HepG2 (cell line): ENCODE data around the gene KATNB1. TPM values are rescaled to one million over a fixed set of nuclear protein-coding genes. Genes with fewer than 3 reads are reported as not detected.

Experiments
- ERF ChIP-seq: IDR thresholded peaks from 2 replicates; pipeline ENCODE4 v1.6.1; 2018; ENCODE audit warnings: missing biosample characterization, missing genetic modification reagents
- NONO ChIP-seq, 2 experiments: fragments of 450-650 bp in 1 of 2; sonication (generic) in 1 of 2; formaldehyde crosslinking in 1 of 2; IDR thresholded peaks in 1 of 2; conservative IDR thresholded peaks in 1 of 2; 2 replicates each; pipeline versions ENCODE4 v1.6.1 to v1.8.0; 2017 to 2022; ENCODE audit warnings: mild to moderate bottlenecking in 1 of 2, missing genetic modification reagents in 1 of 2, moderate library complexity in 1 of 2
- REST ChIP-seq, 2 experiments: IDR thresholded peaks; 2 replicates each; pipeline ENCODE4 v1.6.1; 2011 to 2012; ENCODE audit warnings: low read length in 2 of 2, borderline replicate concordance in 1 of 2, low read depth in 1 of 2, mild to moderate bottlenecking in 1 of 2, moderate library complexity in 1 of 2
- THAP7 ChIP-seq: sonication (generic); formaldehyde crosslinking; IDR thresholded peaks from 2 replicates; pipeline ENCODE4 v1.8.1; 2023; ENCODE audit warnings: mild to moderate bottlenecking, missing genetic modification reagents
- ZNF407 ChIP-seq: sonication (generic); formaldehyde crosslinking; IDR thresholded peaks from one replicate; pipeline ENCODE4 v1.5.1; 2020; ENCODE audit warnings: mild to moderate bottlenecking, missing genetic modification reagents; ENCODE audit errors: not compliant biosample characterization
- polyA plus RNA-seq, 8 experiments: library from polyadenylated mRNA; depleted of rRNA in 3 of 8; stranded (reverse) in 7 of 8; unstranded in 1 of 8; fragments of >200 nt; fragmentation: Illumina TruSeq in 4 of 8; extraction: Trizol in 4 of 8; gene quantifications; 2 replicates each; pipeline versions ENCODE4 v1.2.1 to v1.2.3, GENCODE V29; 2011 to 2016; ENCODE audit warnings: low read depth in 4 of 8, missing spikeins in 1 of 8, mixed read lengths in 1 of 8; ENCODE audit not compliant: insufficient read depth in 1 of 8
- total RNA-seq, 5 experiments: library from RNA; depleted of rRNA; stranded (reverse); fragments of >200 nt; fragmentation: Illumina TruSeq; extraction: Trizol; gene quantifications; 2 replicates each; pipeline ENCODE4 v1.2.3, GENCODE V29; 2016; ENCODE audit warnings: low read depth in 1 of 5
- TF ChIP-seq, protein P1 (sequence below): sonication (generic); formaldehyde crosslinking; IDR thresholded peaks from 2 replicates; pipeline ENCODE4 v1.5.0; 2020; ENCODE audit warnings: mild to moderate bottlenecking, missing genetic modification reagents, borderline replicate concordance
- TF ChIP-seq, protein P2 (sequence below): IDR thresholded peaks from 2 replicates; pipeline ENCODE4 v1.4.0; 2020; ENCODE audit warnings: mild to moderate bottlenecking, missing genetic modification reagents

KATNB1 gene
- total and polyA plus RNA-seq, 2 of the 13 experiments (the other 11 are each of a cell fraction or from before 2014, with no cell fraction given), result 31.5 to 43.5 TPM

DNA sequence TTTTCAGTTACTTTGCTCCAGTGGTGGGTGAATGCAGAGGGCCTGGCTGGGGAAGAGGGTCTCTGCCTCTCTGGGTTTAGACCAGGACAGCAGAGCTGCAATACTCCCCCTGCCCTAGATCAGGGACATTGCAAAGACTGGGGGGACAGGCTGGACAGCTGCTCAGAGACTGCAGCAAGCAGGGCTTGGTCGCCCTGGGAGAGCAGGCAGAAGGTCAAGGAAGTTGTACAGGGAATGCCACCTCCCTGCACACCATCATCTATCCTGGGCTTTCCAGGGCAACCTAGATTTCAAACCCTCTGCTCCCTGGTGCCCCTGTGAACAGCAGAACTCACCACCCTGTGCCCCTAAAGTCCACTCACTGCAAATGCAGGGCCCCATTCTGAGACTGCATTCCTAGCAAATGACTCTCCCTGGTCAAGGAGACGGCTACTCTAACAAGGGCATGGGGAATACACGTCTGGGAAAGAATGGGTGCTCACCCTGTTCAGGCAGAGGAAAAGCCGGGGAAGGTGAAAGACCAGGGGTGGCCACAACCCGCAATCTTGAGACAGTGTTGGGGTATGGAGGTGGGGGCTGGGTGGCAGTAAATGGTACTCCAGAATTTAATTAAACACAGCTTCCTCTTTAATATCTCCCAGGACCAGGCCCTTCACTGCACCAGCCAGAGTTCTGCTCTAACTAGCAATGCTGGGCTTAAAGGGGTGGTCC lies 65.7 kb downstream of the KATNB1 start (continued):
- TF ChIP-seq ZNF407 (peak; percentile 31), ERF (0 out of 2 replicates have a peak, but pooled peaks have one; percentile 11), NONO (IDR thresholded peaks at IDR 0.05) (no peak), NONO (CRISPR knock-in tag; conservative IDR thresholded peaks at IDR 0.05) (no peak), THAP7 (CRISPR knock-in tag) (no peak), REST (IDR thresholded peaks at IDR 0.05; ENCODE audit: borderline replicate concordance in 1 of 2, low read depth in 1 of 2, low read length in 2 of 2) (0 out of 4 replicates have a peak, but pooled peaks of 1 of the 2 experiments have one; percentile 19)
- TF ChIP-seq, protein P1, sequence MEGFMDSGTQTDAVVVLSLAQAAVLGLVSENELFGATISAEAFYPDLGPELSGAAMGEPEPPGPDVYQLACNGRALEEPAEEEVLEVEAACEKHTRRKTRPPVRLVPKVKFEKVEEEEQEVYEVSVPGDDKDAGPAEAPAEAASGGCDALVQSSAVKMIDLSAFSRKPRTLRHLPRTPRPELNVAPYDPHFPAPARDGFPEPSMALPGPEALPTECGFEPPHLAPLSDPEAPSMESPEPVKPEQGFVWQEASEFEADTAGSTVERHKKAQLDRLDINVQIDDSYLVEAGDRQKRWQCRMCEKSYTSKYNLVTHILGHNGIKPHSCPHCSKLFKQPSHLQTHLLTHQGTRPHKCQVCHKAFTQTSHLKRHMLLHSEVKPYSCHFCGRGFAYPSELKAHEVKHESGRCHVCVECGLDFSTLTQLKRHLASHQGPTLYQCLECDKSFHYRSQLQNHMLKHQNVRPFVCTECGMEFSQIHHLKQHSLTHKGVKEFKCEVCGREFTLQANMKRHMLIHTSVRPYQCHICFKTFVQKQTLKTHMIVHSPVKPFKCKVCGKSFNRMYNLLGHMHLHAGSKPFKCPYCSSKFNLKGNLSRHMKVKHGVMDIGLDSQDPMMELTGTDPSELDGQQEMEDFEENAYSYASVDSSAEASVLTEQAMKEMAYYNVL (CRISPR knock-in tag), result no peak
- TF ChIP-seq, protein P2, sequence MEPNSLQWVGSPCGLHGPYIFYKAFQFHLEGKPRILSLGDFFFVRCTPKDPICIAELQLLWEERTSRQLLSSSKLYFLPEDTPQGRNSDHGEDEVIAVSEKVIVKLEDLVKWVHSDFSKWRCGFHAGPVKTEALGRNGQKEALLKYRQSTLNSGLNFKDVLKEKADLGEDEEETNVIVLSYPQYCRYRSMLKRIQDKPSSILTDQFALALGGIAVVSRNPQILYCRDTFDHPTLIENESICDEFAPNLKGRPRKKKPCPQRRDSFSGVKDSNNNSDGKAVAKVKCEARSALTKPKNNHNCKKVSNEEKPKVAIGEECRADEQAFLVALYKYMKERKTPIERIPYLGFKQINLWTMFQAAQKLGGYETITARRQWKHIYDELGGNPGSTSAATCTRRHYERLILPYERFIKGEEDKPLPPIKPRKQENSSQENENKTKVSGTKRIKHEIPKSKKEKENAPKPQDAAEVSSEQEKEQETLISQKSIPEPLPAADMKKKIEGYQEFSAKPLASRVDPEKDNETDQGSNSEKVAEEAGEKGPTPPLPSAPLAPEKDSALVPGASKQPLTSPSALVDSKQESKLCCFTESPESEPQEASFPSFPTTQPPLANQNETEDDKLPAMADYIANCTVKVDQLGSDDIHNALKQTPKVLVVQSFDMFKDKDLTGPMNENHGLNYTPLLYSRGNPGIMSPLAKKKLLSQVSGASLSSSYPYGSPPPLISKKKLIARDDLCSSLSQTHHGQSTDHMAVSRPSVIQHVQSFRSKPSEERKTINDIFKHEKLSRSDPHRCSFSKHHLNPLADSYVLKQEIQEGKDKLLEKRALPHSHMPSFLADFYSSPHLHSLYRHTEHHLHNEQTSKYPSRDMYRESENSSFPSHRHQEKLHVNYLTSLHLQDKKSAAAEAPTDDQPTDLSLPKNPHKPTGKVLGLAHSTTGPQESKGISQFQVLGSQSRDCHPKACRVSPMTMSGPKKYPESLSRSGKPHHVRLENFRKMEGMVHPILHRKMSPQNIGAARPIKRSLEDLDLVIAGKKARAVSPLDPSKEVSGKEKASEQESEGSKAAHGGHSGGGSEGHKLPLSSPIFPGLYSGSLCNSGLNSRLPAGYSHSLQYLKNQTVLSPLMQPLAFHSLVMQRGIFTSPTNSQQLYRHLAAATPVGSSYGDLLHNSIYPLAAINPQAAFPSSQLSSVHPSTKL (CRISPR knock-in tag), result peak; percentile 8; the same call in 1 of the 2 replicates
